HS-5 (cell line): Measurements from ENCODE around the gene TCN2.
"Not testable (repeated sequence)": the region's sequence is repeated elsewhere in the genome, so short reads cannot be mapped to it uniquely, and the experiment has no call there.

Source experiments
- DNase-seq: peaks from one replicate; pipeline ENCODE4 v3.0.0-alpha.2; 2012; ENCODE audit warnings: low read depth

TCN2 gene

DNA sequence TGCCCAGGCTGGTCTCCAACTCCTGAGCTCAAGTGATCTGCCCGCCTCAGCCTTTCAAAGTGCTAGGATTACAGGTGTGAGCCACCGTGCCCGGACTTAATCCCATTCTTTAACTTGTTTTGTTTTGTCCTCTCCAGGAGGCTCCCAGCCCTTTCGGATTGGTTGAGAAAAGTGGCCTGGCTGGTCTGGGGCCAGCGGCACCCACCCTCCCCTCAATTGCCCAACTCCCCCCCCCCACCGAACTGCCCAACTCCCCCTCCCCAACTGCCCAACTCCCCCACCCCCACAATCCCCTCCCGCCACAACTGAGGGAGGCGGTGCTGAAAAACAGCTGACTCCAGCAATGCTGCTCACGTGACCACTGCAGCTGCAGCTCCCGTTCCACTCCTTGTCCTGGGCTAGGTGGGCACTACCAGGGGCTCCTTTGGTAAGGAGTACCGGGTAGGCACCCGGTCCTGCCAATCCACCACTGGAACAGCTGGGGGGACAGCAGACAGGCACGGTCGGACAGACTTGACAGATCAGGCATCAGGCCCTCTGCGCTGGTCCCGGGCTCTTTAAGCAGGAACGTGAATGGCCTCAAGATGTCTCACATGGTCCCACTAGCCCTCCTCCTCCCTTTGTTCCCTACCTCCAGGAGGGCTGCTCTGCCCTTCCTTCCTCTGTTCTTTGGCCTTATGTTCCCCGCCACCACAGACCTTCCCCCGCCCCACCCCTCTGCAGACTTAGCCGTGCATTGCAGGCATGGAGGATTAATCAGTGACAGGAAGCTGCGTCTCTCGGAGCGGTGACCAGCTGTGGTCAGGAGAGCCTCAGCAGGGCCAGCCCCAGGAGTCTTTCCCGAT lies at the start of gene TCN2:
Gene TCN2 (plus strand): TSS at position 720 of the 845 bp plus-strand sequence. CDS start 158 bp downstream, outside the sequence.
- no peak for DNase-seq

- no peak for DNase-seq
Measured at GRCh38 chr22:30557243-30557642, 49.7 kb upstream of the TCN2 start.

DNA sequence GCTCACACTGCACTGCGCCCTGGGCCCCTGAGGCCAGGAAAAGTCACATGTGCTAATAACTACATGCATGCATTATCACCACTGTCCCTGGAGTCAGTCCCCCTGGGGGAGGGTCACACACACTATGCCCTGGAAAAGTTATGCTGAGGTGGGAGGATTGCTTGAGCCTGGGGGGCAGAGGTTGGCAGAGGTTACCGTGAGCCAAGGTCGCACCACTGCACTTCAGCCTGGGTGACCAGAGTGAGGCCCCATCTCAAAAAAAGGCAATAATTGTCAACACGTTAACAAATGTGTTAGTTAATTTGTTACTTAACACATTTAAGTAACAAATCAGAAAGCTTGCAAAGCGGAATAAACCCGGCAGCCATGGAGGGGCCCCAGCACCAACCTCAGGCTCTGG lies 47.1 kb upstream of the TCN2 start:
- DNase-seq, result no peak

DNA sequence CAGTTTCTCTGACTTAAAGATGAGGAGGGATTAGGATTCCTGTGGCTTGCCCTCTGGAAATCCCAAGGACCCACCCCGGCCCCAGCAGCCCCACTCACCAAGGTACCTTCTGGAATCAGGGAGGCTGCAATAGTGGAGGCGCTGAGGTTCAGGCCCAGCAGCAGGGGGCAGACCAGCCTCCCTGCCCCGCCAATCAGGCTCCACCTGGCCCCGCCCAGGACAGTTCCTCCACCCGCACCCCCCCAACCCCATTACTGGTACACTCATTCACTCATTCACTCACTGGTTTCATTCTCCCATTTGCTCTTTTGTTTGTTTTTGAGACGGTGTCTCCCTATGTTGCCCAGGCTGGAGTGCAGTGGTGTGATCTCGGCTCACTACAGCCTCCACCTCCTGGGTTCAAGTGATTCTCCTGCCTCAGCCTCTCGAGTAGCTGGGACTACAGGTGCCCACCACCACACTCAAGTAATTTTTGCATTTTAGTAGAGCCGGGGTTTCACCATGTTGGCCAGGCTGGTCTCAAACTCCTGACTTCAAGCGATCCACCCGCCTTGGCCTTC lies 46.3 kb upstream of the TCN2 start:
- not testable (repeated sequence) for DNase-seq

DNA sequence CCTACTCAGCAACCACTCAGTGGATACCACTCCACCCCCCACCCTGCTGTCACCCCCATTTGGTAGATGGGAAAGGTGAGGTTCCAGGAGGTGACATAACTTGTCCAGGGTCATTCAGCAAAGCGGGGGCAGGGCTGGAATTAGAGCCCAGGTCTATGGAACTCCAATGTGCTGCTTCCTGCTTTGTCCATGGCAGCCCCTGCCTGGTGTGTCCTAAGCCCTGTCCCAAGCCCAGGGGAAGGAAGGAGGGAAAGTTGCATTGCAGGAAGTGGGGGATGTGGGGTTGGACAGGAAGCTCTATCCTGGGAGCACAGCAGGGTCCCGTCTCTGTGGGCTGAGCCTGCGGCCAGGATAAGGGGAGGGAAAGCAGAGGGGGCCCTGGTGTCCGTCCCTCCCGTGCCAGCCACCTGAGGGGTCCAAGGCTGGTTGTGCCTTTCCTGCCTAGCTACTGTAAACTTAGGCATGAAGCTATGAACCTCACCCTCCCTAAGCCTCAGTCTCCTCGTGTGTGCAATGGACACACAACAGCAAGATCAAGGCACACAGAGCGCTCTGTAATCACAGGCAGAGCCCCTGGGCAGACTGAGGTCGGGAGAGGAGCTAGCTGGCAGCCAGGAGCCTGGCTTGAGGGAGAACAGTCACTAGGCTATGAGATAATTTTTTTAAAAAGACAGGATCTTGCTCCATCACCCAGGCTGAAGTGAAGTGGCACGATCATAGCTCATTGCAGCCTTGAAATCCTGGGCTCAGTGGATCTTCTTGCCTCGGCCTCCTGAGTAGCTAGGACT lies 45.4 kb upstream of the TCN2 start:
- DNase-seq, result no peak

- no peak for DNase-seq
Measured at GRCh38 chr22:30562366-30562765, 44.6 kb upstream of the TCN2 start.

DNA sequence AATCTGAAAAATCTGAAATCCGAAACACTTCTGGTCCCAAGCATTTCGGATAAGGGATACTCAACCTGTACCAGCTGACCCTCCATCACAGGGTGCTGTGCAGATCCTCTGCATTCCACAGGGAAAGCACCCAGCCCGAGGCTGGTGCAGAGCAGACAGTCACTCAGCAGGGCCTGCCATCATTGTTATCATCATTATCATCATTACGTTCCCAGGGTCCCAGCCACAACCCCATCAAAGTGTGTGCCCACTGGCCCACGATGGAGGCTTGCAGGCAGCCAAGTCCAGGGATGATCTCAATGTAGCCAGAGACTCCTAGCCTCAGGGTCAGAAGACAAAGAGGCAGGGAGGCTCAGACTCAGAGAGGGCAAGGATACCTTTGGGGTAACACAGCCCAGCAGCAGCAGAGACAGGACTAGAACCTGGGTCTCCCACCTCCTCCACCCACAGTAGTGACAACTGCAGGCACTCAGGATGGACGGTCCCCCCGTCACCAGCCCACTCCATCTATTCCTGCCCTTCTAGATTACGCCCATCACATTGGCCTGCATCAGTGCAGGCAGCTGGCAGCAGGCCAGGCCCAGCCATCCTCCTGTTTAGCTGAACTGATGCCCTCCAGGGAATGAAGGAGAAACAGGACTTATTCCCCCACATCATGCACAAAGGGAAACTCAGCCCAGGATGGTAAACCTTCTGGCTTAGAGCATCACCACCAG lies 42.8 kb upstream of the TCN2 start:
- no peak for DNase-seq

GRCh38 chr22:30564761-30565119 lies 42.2 kb upstream of the TCN2 start:
- DNase-seq, result no peak

DNA sequence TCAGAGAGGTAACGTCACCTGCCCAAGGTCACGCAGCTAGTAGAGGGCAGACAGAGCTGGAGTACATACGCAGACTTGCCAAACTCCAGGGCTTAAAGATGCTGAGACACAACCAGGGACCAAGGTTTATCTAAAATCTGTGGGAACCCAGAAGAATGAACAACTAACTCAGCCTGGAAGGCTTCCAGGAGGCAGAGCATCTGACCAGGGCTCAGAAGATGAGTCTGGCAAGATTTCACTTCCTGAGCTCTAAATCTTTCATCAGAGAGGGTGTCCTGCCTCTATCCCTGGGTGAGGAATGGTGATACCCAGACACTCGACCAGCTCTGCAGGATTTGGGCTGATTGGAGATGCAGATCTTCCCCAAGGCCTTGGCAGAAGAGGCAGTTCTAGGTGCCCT lies 41.6 kb upstream of the TCN2 start:
- DNase-seq, result no peak

GRCh38 chr22:30566125-30566524 lies 40.8 kb upstream of the TCN2 start:
- DNase-seq, result no peak

GRCh38 chr22:30567277-30567676 lies 39.7 kb upstream of the TCN2 start:
- DNase-seq, result not testable (repeated sequence)

- DNase-seq, result no peak
Measured at GRCh38 chr22:30568137-30568805, 38.7 kb upstream of the TCN2 start.

GRCh38 chr22:30569674-30570202 lies 37.2 kb upstream of the TCN2 start:
- no peak for DNase-seq

DNA sequence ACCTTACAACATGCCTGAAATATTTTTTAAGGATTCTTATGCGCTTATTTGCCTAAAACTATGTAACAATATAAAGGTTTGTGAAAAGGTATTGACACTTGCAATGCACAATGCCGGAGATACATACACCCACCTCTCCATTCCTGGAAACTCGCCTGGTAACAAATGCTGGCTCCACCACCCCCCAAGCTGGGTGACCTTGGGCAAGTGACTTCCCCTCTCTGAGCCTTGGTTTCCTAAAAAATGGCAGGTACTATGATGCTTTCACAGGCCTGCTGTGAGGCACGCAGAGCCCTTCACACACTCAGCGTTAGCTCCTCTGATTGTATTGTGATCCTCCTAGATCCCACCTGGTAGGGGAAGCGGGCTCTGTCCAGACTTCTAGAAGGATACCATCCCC lies 34.8 kb upstream of the TCN2 start:
- DNase-seq, result no peak

GRCh38 chr22:30572840-30573593 lies 34.0 kb upstream of the TCN2 start:
- no peak for DNase-seq

- no peak for DNase-seq
Measured at GRCh38 chr22:30573594-30574094, 33.3 kb upstream of the TCN2 start.

DNA sequence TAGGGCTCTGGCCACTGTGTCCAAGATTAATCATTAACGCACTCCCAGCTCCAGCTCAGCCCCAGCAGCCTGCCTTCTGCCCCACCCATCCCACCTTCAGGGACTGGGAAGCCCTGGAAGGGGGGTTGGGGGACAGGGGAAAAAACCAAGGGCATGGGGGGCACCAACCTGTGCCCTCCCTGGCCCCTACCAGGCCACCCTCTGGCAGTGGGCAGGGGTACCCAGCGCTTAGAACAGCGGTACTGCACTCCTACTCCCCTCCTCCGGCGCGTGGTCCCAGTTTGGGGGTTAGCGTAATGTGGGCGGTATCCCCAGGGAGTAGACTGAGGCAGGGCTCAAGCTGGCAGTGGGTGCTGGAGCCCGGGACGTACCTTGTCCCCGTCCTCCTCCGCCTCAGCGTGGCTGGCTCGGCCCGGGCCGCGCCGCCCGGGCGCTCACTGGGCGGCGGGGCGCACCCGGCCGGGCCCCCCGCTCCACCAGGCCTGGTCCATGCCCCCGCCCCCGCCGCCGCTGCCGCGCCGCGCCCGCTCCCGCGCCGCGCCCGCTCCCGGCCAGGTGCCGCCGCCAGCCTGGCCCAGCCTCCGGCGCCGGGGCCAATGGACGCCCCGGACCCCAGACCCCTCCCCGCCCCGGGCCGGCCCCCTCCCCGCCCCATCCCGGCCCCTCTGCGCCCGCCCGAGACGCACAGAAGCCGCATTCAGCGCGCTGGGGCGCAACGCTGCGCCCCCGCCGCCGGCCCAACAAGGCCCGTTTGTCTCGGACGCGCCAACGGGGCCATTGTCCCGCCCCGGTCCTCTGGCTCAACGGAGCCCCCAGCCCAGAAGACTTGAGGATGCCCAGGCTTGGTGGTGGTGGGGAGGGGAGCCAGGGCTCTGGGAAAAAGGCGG lies 32.6 kb upstream of the TCN2 start, which contains the start of gene GAL3ST1:
Gene GAL3ST1 (minus strand): TSS at position 571 of the 887 bp plus-strand sequence. CDS start 17,273 bp downstream, outside the sequence.
- DNase-seq, result no peak

GRCh38 chr22:30574997-30575671 lies 31.8 kb upstream of the TCN2 start:
- DNase-seq, result no peak

DNA sequence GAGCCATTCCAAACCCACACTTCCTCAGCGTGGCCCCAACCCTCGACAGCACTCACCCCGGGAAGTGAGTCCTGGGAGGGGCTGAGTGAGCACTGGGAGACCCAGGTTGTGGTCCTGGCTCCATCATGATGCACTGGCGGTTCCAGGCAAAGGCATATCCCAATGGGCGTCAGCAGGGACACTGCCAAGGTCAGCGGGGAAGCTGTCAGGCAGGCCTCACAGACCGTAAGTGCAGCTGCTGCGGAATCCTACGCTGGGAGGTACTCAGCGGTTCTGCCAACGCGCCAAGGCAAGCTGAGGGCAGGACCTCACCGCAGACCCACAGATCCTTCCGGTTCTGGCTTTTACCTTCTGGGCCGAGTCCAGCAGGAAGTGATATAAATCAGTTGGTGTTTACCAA lies 31.1 kb upstream of the TCN2 start:
- DNase-seq, result no peak
